Activated CD8-positive, alpha-beta memory T cell treated with anti-CD3 and anti-CD28 coated beads, Interleukin-2, amount 50 U/mL, for 1 hour (primary cell): ENCODE results near the gene PON1.

Experiments used
- DNase-seq: peaks from one replicate; pipeline ENCODE4 v3.0.0-alpha.2; 2020; ENCODE audit errors: extremely low read depth

The PON1 gene

GRCh38 chr7:95261895-95262415 is 62.4 kb downstream of the PON1 start:
- no peak for DNase-seq

- no peak for DNase-seq
These were observed 68.6 kb downstream of the PON1 start for GRCh38 chr7:95255691-95256090.

GRCh38 chr7:95253986-95254385 is 70.3 kb downstream of the PON1 start:
- DNase-seq, result no peak

- no peak for DNase-seq
These were observed 72.4 kb downstream of the PON1 start for GRCh38 chr7:95251966-95252365.

- no peak for DNase-seq
These were observed 73.8 kb downstream of the PON1 start for GRCh38 chr7:95250571-95250970.
